Activated CD8-positive, alpha-beta T cell treated with anti-CD3 and anti-CD28 coated beads for 36 hours (primary cell): Measurements from ENCODE around the gene CCDC13. TPM values are rescaled to one million over a fixed set of nuclear protein-coding genes. Genes with fewer than 3 reads are reported as not detected.

Experiments
- ATAC-seq: fragments of 200-7000 bp; cut with Tn5 transposase; one replicate; pipeline ENCODE4 v1.10.0; 2021; ENCODE audit warnings: mild to moderate bottlenecking, moderate library complexity
- CTCF ChIA-PET: fragments of 350-600 bp; sonication (Branson Sonifier 250); formaldehyde crosslinking; loops from one replicate; lab custom pipeline; 2021; ENCODE audit warnings: antibody characterized with exemption; lab: Charles Lee
- POLR2A ChIA-PET: fragments of 350-600 bp; sonication (Branson Sonifier 250); formaldehyde crosslinking; loops from one replicate; lab custom pipeline; 2021; ENCODE audit warnings: antibody characterized with exemption; lab: Charles Lee
- DNase-seq: peaks from one replicate; pipeline ENCODE4 v3.0.0-alpha.2; 2020
- H3K27ac Mint-ChIP-seq: one replicate; pipeline ENCODE4 v1.8.0; 2021; ENCODE audit warnings: mild to moderate bottlenecking, mixed read lengths
- H3K27me3 Mint-ChIP-seq: one replicate; pipeline ENCODE4 v1.8.0; 2021; ENCODE audit warnings: mixed read lengths
- H3K36me3 Mint-ChIP-seq: one replicate; pipeline ENCODE4 v1.8.0; 2021; ENCODE audit warnings: low read depth, mixed read lengths
- H3K4me1 Mint-ChIP-seq: one replicate; pipeline ENCODE4 v1.8.0; 2021; ENCODE audit warnings: low read depth, mixed read lengths
- H3K4me3 Mint-ChIP-seq: one replicate; pipeline ENCODE4 v1.8.0; 2021; ENCODE audit warnings: mild to moderate bottlenecking, moderate library complexity, mixed read lengths
- H3K9me3 Mint-ChIP-seq: one replicate; pipeline ENCODE4 v1.8.0; 2021; ENCODE audit warnings: mixed read lengths
- CTCF ChIP-seq: fragments of 200-600 bp; IDR thresholded peaks from one replicate; pipeline ENCODE4 v1.8.0; 2022; ENCODE audit warnings: antibody characterized with exemption, mild to moderate bottlenecking
- intact Hi-C: fragments of 100-400 bp; cut with micrococcal nuclease; formaldehyde crosslinking; loops from one replicate; pipeline ENCODE4 v1.10.0; 2022
- total RNA-seq, 2 experiments: library from RNA; stranded (reverse); gene quantifications; one replicate each; pipeline ENCODE4 v1.2.3, GENCODE V29; 2021

The CCDC13 gene
- total RNA-seq, 2 experiments from 2014 or later, result 0.29 TPM; not detected in 1

- intact Hi-C loops, result no loop called here
- Mint-ChIP-seq H3K4me3 (no peak overlapping the region), H3K27me3 (no peaks in the 10 kb centered on the region), H3K36me3 (no peaks in the 10 kb centered on the region), H3K4me1 (no peaks in the 10 kb centered on the region), H3K9me3 (no peaks in the 10 kb centered on the region), H3K27ac (no peak overlapping the region)
- CTCF ChIA-PET, result interaction anchor here (0.5 to 4.0 kb wide), 6 partner anchors 9 to 246 kb away, joined by 3 to 23 read pairs (median 3); no protein-coding TSS in a partner anchor
- POLR2A ChIA-PET, result interaction anchor here (0.7 kb wide), 1 partner anchor 126 kb away, joined by 3 read pairs; no protein-coding TSS in a partner anchor
- peak; percentile 18 for TF ChIP-seq CTCF
- peak; percentile 34 for DNase-seq
- peak; percentile 45 for ATAC-seq
Observed at GRCh38 chr3:42755681-42756578, 17.1 kb downstream of the CCDC13 start.

GRCh38 chr3:42753757-42754156, 19.3 kb downstream of the CCDC13 start:
- ATAC-seq (no peak), DNase-seq (no peak)
- no peaks in the 10 kb centered on the region for H3K27me3 Mint-ChIP-seq
- no peak for TF ChIP-seq CTCF
- H3K9me3 Mint-ChIP-seq, result no peaks in the 10 kb centered on the region
- no peaks in the 10 kb centered on the region for H3K4me1 Mint-ChIP-seq
- H3K27ac Mint-ChIP-seq, result no peak overlapping the region
- no peaks in the 10 kb centered on the region for H3K36me3 Mint-ChIP-seq
- CTCF ChIA-PET, result interaction anchor here (1.6 kb wide), 1 partner anchor 9 kb away, joined by 6 read pairs; no protein-coding TSS in a partner anchor
- POLR2A ChIA-PET, result no interaction called here
- intact Hi-C loops, result no loop called here
- H3K4me3 Mint-ChIP-seq, result no peak overlapping the region

- DNase-seq, result no peak
- Mint-ChIP-seq H3K4me3 (no peak overlapping the region), H3K4me1 (peaks cover 3% of the 10 kb centered on the region), H3K27me3 (no peaks in the 10 kb centered on the region), H3K27ac (no peak overlapping the region), H3K36me3 (no peaks in the 10 kb centered on the region), H3K9me3 (no peaks in the 10 kb centered on the region)
- intact Hi-C loops, result no loop called here
- TF ChIP-seq CTCF, result no peak
- no peak for ATAC-seq
- ChIA-PET POLR2A (no interaction called here), CTCF (interaction anchor here (1.6 kb wide), 1 partner anchor 8 kb away, joined by 6 read pairs; no protein-coding TSS in a partner anchor)
Observed at GRCh38 chr3:42752961-42753360, 20.1 kb downstream of the CCDC13 start.

- ChIA-PET CTCF (no interaction called here), POLR2A (no interaction called here)
- no peak for DNase-seq
- intact Hi-C loops, result no loop called here
- Mint-ChIP-seq H3K9me3 (no peaks in the 10 kb centered on the region), H3K4me1 (peaks cover 9% of the 10 kb centered on the region), H3K4me3 (no peak overlapping the region), H3K27me3 (no peaks in the 10 kb centered on the region), H3K27ac (no peak overlapping the region), H3K36me3 (no peaks in the 10 kb centered on the region)
- ATAC-seq, result no peak
- no peak for TF ChIP-seq CTCF
Observed at GRCh38 chr3:42752441-42752840, 20.6 kb downstream of the CCDC13 start.

- intact Hi-C loops, result no loop called here
- no peaks in the 10 kb centered on the region for H3K9me3 Mint-ChIP-seq
Observed at GRCh38 chr3:42751609-42752008, 21.4 kb downstream of the CCDC13 start.

More at GRCh38 chr3:42751609-42752008, 21.4 kb downstream of the CCDC13 start:
- no peak for TF ChIP-seq CTCF
- ChIA-PET CTCF (interaction anchor here (1.1 kb wide), 1 partner anchor 10 kb away, joined by 3 read pairs; no protein-coding TSS in a partner anchor), POLR2A (no interaction called here)
- H3K36me3 Mint-ChIP-seq, result no peaks in the 10 kb centered on the region
- DNase-seq, result no peak
- H3K4me1 Mint-ChIP-seq, result peaks cover 11% of the 10 kb centered on the region
- no peaks in the 10 kb centered on the region for H3K27me3 Mint-ChIP-seq
- H3K4me3 Mint-ChIP-seq, result no peak overlapping the region
- ATAC-seq, result no peak
- no peak overlapping the region for H3K27ac Mint-ChIP-seq
